Progenitor cell of endocrine pancreas (in vitro differentiated cells): Measurements from ENCODE around the gene SERPINE3. TPM values are rescaled to one million over a fixed set of nuclear protein-coding genes. Genes with fewer than 3 reads are reported as not detected.

Experiments
- DNase-seq: peaks from one replicate; pipeline ENCODE4 v3.0.0; 2021; ENCODE audit warnings: low spot score; ENCODE audit not compliant: unreplicated experiment
- H3K27ac Mint-ChIP-seq: 2 replicates; pipeline ENCODE4 v1.8.0; 2021; ENCODE audit warnings: mild to moderate bottlenecking, moderate library complexity, mixed read lengths
- H3K27me3 Mint-ChIP-seq: 2 replicates; pipeline ENCODE4 v1.8.0; 2021; ENCODE audit warnings: mixed read lengths
- H3K36me3 Mint-ChIP-seq: 2 replicates; pipeline ENCODE4 v1.8.0; 2022; ENCODE audit warnings: mixed read lengths; ENCODE audit not compliant: insufficient read depth
- H3K4me1 Mint-ChIP-seq: 2 replicates; pipeline ENCODE4 v1.8.0; 2021; ENCODE audit warnings: low read depth, mixed read lengths
- H3K4me3 Mint-ChIP-seq: 2 replicates; pipeline ENCODE4 v1.8.0; 2021; ENCODE audit warnings: low read depth, mild to moderate bottlenecking, moderate library complexity, mixed read lengths
- H3K9me3 Mint-ChIP-seq: 2 replicates; pipeline ENCODE4 v1.8.0; 2021; ENCODE audit warnings: low read depth, mixed read lengths
- total RNA-seq: library from RNA; stranded (reverse); gene quantifications from 2 replicates; pipeline ENCODE4 v1.2.1, GENCODE V29; 2021
- TF ChIP-seq, protein P1 (sequence below): fragments of 200-600 bp; sonication (generic); IDR thresholded peaks from one replicate; pipeline ENCODE4 v1.5.0; 2021; ENCODE audit warnings: antibody characterized with exemption, mild to moderate bottlenecking; ENCODE audit not compliant: unreplicated experiment

Gene SERPINE3
- total RNA-seq, 1 donor from 2014 or later: not detected

DNA sequence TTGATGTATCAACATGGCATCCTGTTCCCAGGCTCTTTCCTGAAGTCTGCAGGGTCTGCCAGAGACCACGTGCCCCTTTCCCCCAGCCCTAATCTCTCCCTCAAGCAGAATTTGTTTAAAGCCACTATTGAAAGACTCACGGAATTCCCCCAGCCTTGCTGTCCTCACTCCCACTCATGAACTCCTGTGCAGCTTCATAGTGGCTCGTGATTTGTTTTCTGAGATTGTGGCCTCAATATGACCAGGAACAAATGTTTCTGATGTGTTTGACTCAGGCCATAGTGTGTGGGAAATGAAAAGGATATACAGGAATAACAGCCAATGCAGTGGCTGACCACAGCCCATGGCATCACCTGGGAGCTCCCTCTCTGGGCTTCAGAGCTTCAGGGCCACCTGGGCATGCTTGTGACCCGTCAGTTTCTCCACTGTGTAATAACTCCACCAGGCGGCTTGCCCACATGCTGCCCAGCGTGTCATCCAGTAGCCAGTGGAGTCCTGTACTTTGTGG is 8.1 kb upstream of the SERPINE3 start:
- H3K36me3 Mint-ChIP-seq: no peaks in the 10 kb centered on the region
- no peak overlapping the region for H3K4me3 Mint-ChIP-seq
- no peak overlapping the region for H3K27ac Mint-ChIP-seq
- H3K27me3 Mint-ChIP-seq: no peaks in the 10 kb centered on the region
- DNase-seq: no peak
- H3K4me1 Mint-ChIP-seq: no peaks in the 10 kb centered on the region
- no peaks in the 10 kb centered on the region for H3K9me3 Mint-ChIP-seq
- TF ChIP-seq, protein P1, sequence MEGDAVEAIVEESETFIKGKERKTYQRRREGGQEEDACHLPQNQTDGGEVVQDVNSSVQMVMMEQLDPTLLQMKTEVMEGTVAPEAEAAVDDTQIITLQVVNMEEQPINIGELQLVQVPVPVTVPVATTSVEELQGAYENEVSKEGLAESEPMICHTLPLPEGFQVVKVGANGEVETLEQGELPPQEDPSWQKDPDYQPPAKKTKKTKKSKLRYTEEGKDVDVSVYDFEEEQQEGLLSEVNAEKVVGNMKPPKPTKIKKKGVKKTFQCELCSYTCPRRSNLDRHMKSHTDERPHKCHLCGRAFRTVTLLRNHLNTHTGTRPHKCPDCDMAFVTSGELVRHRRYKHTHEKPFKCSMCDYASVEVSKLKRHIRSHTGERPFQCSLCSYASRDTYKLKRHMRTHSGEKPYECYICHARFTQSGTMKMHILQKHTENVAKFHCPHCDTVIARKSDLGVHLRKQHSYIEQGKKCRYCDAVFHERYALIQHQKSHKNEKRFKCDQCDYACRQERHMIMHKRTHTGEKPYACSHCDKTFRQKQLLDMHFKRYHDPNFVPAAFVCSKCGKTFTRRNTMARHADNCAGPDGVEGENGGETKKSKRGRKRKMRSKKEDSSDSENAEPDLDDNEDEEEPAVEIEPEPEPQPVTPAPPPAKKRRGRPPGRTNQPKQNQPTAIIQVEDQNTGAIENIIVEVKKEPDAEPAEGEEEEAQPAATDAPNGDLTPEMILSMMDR: no peak

- TF ChIP-seq, protein P1: no peak
- no peak overlapping the region for H3K4me3 Mint-ChIP-seq
- no peak for DNase-seq
- H3K27me3 Mint-ChIP-seq: no peaks in the 10 kb centered on the region
- no peaks in the 10 kb centered on the region for H3K36me3 Mint-ChIP-seq
- no peaks in the 10 kb centered on the region for H3K4me1 Mint-ChIP-seq
- no peak overlapping the region for H3K27ac Mint-ChIP-seq
- H3K9me3 Mint-ChIP-seq: no peaks in the 10 kb centered on the region
These were observed 6.7 kb upstream of the SERPINE3 start for GRCh38 chr13:51332566-51333361.

DNA sequence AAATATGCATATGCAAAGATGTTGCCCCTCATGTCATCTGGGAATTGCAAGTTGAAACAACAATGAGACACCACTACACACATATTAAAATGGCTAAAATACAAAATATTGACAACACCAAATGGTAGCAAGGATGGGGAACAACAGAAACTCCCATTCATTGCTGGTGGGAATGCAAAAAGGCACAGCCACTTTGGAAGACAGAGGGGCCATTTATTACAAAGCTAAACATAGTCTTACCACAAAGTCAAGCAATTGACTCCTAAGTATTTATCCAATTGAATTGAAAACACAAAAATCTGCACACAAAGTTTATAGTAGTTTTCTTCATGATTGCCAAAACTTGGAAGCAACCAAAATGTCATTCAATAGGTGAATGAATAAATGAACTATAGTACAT is 6.1 kb upstream of the SERPINE3 start:
- Mint-ChIP-seq H3K27ac (no peak overlapping the region), H3K4me3 (no peak overlapping the region), H3K27me3 (no peaks in the 10 kb centered on the region), H3K9me3 (no peaks in the 10 kb centered on the region), H3K36me3 (no peaks in the 10 kb centered on the region), H3K4me1 (no peaks in the 10 kb centered on the region)
- DNase-seq: no peak
- TF ChIP-seq, protein P1: no peak

- no peaks in the 10 kb centered on the region for H3K9me3 Mint-ChIP-seq
- TF ChIP-seq, protein P1: no peak
- no peak for DNase-seq
- H3K27ac Mint-ChIP-seq: no peak overlapping the region
- H3K27me3 Mint-ChIP-seq: no peaks in the 10 kb centered on the region
- H3K36me3 Mint-ChIP-seq: no peaks in the 10 kb centered on the region
- H3K4me1 Mint-ChIP-seq: no peaks in the 10 kb centered on the region
- no peak overlapping the region for H3K4me3 Mint-ChIP-seq
These were observed 5.7 kb upstream of the SERPINE3 start for GRCh38 chr13:51333826-51334225.

DNA sequence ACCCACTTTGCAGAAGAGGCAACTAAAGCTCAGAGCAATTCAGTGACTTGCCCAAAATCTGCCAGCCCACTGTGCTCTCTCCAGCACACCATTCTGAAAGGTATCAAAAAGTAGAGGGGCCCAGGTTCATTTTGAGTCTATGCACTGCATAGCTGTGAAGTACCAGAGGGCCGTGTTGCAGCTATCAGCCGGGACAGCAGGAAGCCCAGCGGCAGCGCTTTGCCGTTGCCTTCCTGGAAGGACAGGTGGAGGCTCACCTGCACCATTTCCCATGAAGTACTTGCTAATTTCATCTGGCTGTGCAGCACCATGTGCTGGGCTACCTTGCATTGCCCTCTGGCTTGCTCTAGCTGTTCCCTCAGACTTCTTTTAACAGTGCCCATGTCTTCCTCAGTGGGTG is 2.7 kb upstream of the SERPINE3 start:
- H3K4me3 Mint-ChIP-seq: no peak overlapping the region
- no peak overlapping the region for H3K27ac Mint-ChIP-seq
- DNase-seq: no peak
- TF ChIP-seq, protein P1: no peak
- H3K4me1 Mint-ChIP-seq: no peaks in the 10 kb centered on the region
- H3K27me3 Mint-ChIP-seq: no peaks in the 10 kb centered on the region
- H3K9me3 Mint-ChIP-seq: no peaks in the 10 kb centered on the region
- H3K36me3 Mint-ChIP-seq: no peaks in the 10 kb centered on the region
